ENCODE measurements around the gene VPS13A. TPM values are rescaled to one million over a fixed set of nuclear protein-coding genes. Genes with fewer than 3 reads are reported as not detected.

The VPS13A gene
- total and polyA plus RNA-seq, 5 experiments from 2014 or later = 2.9 to 46.7 (median 4.9) TPM

DNA sequence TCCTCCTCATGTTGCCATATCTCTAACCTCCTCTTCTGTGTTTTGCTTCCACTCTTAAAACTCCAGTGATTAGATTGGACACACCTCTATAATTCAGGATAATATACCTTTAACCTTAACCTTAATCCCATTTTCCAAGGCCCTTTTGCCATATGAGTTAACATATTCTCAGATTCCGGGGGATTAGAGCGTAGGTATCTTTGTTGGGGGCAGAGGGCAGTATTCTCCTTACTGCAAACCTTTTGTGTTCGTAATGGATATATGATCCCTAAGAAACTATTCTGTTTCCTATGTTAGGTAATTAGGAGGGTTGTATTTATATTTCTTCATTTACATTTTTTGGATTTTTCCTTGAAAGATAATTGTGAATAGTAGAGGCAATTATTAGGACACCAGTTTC is 99.5 kb downstream of the VPS13A start:
- no peak for ATAC-seq
- H3K36me3 Mint-ChIP-seq = peaks cover 0 to 51% (median 22%) of the 10 kb centered on the region in 3 donors
- peaks cover 0 to 2% (median 0%) of the 10 kb centered on the region in 4 donors for H3K4me1 Mint-ChIP-seq
- no peak for DNase-seq
- H3K9me3 Mint-ChIP-seq = no peaks in the 10 kb centered on the region
- POLR2A ChIA-PET = no interaction called here
- H3K4me3 Mint-ChIP-seq = no peak overlapping the region
- H3K27me3 Mint-ChIP-seq = no peaks in the 10 kb centered on the region
- H3K27ac Mint-ChIP-seq = no peak overlapping the region

DNA sequence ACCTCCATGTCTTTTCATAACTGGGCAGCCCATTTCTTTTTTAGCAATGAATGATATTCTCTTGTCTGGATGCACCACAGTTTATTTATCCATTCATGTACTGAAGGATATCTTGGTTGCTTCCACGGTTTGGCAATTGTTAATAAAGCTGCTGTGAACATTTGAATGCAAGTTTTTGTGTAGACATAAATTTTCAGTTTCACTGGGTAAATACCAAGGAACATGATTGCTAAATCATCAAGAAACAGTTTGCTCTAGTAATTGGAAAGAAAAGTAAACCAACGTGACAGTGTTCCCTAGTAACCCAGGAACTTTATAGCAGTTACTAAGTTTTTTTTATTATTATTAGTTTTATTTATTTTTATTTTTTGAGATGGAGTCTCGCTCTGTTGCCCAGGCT is 100.4 kb downstream of the VPS13A start:
- no peaks in the 10 kb centered on the region for H3K27me3 Mint-ChIP-seq
- H3K4me3 Mint-ChIP-seq = no peak overlapping the region
- H3K9me3 Mint-ChIP-seq = no peaks in the 10 kb centered on the region
- H3K36me3 Mint-ChIP-seq = peaks cover 0 to 56% (median 23%) of the 10 kb centered on the region in 3 donors
- no peak for ATAC-seq
- POLR2A ChIA-PET = no interaction called here
- no peak for DNase-seq
- peaks cover 0 to 2% (median 0%) of the 10 kb centered on the region in 4 donors for H3K4me1 Mint-ChIP-seq
- no peak overlapping the region for H3K27ac Mint-ChIP-seq

DNA sequence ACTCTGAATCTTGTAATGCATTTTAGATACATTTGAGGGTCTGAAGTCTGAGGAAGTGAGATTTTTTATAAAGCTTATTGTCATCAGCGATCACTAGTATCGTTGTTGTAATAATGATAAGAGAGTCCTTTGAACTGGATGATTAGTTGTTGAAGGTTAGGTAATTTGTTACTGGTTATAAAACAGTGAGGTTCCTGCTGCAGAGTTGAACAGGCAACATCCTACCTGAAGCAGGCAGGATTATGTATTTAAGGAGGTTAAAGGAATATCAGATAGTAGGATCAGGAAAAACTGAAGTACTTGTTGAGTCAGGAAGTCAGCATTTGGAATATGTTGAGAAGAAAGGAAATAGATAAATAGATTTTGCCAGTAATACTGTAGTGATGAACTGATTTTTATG is 106.7 kb downstream of the VPS13A start:
- POLR2A ChIA-PET = interaction anchor here (0.7 kb wide), 1 partner anchor 770 kb away, joined by 5 read pairs; no protein-coding TSS in a partner anchor

DNA sequence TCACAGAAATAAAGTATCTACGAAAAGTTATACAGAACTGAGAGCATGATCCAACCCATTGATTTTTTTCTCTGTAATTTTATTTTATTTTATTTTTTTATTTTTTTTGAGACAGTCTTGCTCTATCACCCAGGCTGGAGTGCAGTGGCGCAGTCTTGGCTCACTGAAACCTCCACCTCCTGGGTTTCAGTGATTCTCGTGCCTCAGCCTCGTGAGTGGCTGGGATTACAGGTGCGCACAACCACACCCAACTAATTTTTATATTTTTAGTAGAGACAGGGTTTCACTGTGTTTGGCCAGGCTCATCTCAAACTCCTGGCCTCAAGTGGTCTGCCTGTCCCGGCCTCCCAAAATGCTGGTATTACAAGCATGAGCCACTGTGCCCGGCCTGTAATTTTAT is 107.3 kb downstream of the VPS13A start:
- H3K36me3 Mint-ChIP-seq = peaks cover 46 to 69% (median 47%) of the 10 kb centered on the region in 3 donors
- POLR2A ChIA-PET = no interaction called here
- no peak for ATAC-seq

More for the DNA sequence above, 106.7 kb downstream of the VPS13A start:
- DNase-seq (no peak), ATAC-seq (no peak)
- peaks cover 41 to 73% (median 47%) of the 10 kb centered on the region in 3 donors for H3K36me3 Mint-ChIP-seq
- no peak overlapping the region for H3K4me3 Mint-ChIP-seq
- H3K27me3 Mint-ChIP-seq = no peaks in the 10 kb centered on the region
- H3K27ac Mint-ChIP-seq = no peak overlapping the region
- H3K9me3 Mint-ChIP-seq = peaks cover 7 to 25% (median 14%) of the 10 kb centered on the region in 9 donors
- peaks cover 0 to 5% (median 0%) of the 10 kb centered on the region in 4 donors for H3K4me1 Mint-ChIP-seq

DNA sequence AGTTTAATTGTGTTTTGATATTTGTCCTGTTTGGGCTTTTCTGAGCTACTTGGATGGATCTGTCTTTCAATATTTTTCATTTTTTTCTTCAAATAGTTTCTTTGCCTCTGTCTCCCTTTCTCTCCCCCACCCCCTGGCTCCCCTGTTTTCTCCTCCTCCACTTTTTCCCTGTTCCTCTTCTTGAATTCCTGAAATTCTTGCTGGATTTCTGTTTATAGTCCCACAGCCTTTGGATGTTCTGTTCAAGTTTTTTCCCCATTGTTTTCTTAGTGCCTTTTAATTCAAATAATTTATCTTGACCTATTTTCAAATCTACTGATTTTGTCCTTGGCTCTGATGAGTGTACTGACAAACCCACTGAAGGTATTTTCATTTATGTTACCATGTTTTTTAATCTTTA is 113.0 kb downstream of the VPS13A start:
- H3K36me3 Mint-ChIP-seq = peaks cover 46 to 71% (median 60%) of the 10 kb centered on the region in 3 donors
- no peak overlapping the region for H3K4me3 Mint-ChIP-seq
- H3K4me1 Mint-ChIP-seq = peaks cover 0 to 12% (median 4%) of the 10 kb centered on the region in 4 donors
- H3K27ac Mint-ChIP-seq = peak overlapping the region in 1 of 10 donors; percentile 51
- ATAC-seq = no peak
- H3K9me3 Mint-ChIP-seq = peaks cover 8 to 29% (median 16%) of the 10 kb centered on the region in 9 donors
- POLR2A ChIA-PET = no interaction called here
- DNase-seq = no peak
- H3K27me3 Mint-ChIP-seq = no peaks in the 10 kb centered on the region

More for the DNA sequence above, 107.3 kb downstream of the VPS13A start:
- DNase-seq = no peak
- Mint-ChIP-seq H3K9me3 (peaks cover 8 to 29% (median 16%) of the 10 kb centered on the region in 9 donors), H3K4me1 (peaks cover 0 to 3% (median 0%) of the 10 kb centered on the region in 4 donors), H3K27me3 (no peaks in the 10 kb centered on the region), H3K27ac (no peak overlapping the region), H3K4me3 (no peak overlapping the region)

DNA sequence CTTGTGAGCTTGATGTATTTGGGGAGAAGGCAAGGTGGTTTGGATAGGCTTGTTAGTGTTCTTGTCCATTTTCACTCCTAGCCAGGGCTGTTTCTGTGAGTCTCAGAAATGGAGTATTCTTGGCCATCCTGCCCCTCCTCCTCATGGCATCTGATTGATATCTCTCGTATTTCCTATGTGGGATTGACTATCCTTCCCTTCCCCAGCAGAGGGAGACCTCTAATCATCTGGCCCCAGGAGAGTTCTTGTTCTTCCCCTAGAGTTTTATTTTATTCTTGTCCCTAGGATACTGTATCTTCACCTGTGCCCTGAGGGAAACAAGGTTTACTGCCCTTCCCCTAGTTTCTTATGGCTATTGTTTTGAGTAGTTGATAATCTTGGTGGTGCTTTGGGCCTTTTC is 114.4 kb downstream of the VPS13A start:
- POLR2A ChIA-PET = no interaction called here
- ATAC-seq = no peak
- H3K27me3 Mint-ChIP-seq = no peaks in the 10 kb centered on the region
- H3K9me3 Mint-ChIP-seq = peaks cover 8 to 25% (median 16%) of the 10 kb centered on the region in 9 donors
- H3K27ac Mint-ChIP-seq = peak overlapping the region in 1 of 10 donors; percentile 18
- no peak overlapping the region for H3K4me3 Mint-ChIP-seq
- H3K36me3 Mint-ChIP-seq = peaks cover 34 to 57% (median 47%) of the 10 kb centered on the region in 3 donors
- DNase-seq = no peak
- H3K4me1 Mint-ChIP-seq = peaks cover 0 to 12% (median 4%) of the 10 kb centered on the region in 4 donors

DNA sequence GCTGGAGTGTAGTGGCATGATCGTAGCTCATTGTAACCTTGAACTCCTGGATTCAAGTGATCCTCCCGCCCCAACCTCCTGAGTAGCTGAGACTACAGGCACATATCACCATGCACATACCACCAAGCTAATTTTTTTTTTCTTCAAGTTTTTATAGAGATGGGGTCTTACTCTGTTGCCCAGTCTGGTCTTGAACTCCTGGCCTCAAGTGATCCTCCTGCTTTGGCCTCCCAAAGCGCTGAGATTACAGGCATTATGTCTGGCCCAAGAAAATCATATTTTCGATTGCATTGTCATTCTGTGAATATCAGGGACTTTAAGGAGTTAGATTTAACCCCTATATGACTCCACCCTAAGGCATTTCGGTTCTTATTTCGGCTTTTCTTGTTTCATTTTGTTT is 116.6 kb downstream of the VPS13A start:
- H3K4me1 Mint-ChIP-seq = peaks cover 0 to 12% (median 2%) of the 10 kb centered on the region in 4 donors
- H3K27ac Mint-ChIP-seq = no peak overlapping the region
- POLR2A ChIA-PET = no interaction called here
- H3K4me3 Mint-ChIP-seq = no peak overlapping the region
- ATAC-seq (no peak), DNase-seq (no peak)
- peaks cover 0 to 5% (median 2%) of the 10 kb centered on the region in 9 donors for H3K9me3 Mint-ChIP-seq
- H3K36me3 Mint-ChIP-seq = peaks cover 18 to 40% (median 27%) of the 10 kb centered on the region in 3 donors
- H3K27me3 Mint-ChIP-seq = no peaks in the 10 kb centered on the region

DNA sequence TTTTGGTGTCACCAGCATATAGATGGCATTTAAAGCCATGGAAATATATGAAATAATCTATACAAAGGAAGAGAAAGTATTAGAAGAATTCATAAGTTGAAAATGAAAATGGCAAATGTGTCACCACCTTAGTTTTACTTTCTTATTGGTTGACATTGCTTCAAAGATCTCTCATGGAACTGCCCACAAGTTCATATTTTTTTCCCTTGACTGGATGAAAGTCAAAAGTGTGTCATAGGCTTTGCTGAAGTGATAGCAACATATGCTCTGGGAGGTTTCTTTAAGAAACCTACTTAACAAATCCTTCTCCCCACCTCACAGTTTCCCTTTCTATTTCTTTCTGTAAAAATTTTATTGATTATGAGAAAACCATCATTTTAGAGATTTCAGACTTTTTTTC is 127.2 kb downstream of the VPS13A start:
- POLR2A ChIA-PET = no interaction called here
- peaks cover 13 to 37% (median 26%) of the 10 kb centered on the region in 3 donors for H3K36me3 Mint-ChIP-seq
- ATAC-seq = no peak

DNA sequence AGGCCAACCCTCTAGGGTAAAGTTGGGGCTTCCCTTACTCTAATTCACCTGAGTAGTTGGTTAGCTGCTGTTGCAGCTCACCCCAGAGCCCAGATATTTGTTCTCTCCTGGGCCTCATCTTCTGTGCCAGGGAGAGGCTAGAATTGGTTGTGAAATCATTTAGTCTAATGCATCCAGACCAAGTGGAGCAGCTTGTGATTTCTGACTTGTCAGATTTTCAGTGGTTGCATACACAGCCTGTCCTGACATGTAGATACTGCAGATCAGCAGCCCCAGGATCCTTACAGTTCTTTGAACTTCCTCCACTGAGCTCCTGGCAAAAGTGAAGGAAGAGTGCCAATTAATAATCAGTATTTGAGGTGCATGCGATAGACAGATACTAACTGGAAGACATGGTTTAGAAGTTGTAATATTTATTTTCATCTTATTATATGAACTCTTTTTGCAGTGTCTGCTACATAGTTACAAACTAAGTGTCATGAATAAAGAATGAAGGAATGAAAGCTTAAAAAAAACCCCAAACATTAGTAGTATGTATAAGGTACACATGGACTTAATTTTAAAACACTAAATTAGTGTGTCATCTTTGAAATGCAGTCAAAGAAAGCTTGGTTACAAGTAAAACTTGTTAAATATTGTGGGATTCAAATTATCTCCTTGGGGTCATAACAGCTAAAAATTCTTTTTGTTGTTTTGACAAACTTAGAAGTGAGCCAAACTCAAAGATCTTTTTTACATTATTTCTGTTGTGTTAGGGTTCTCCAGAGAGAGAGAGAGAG is 128.5 kb downstream of the VPS13A start:
- no peak overlapping the region for H3K4me3 Mint-ChIP-seq
- H3K4me1 Mint-ChIP-seq = no peaks in the 10 kb centered on the region
- H3K27me3 Mint-ChIP-seq = no peaks in the 10 kb centered on the region
- DNase-seq = no peak
- peak overlapping the region in 1 of 10 donors; percentile 61 for H3K27ac Mint-ChIP-seq
- H3K9me3 Mint-ChIP-seq = no peaks in the 10 kb centered on the region
- POLR2A ChIA-PET = no interaction called here
- peaks cover 18 to 48% (median 32%) of the 10 kb centered on the region in 3 donors for H3K36me3 Mint-ChIP-seq
- ATAC-seq = no peak

More for the DNA sequence above, 127.2 kb downstream of the VPS13A start:
- DNase-seq = no peak
- Mint-ChIP-seq H3K9me3 (peaks cover 0 to 2% (median 0%) of the 10 kb centered on the region in 9 donors), H3K27ac (no peak overlapping the region), H3K4me1 (peaks cover 0 to 1% (median 0%) of the 10 kb centered on the region in 4 donors), H3K27me3 (no peaks in the 10 kb centered on the region), H3K4me3 (no peak overlapping the region)

DNA sequence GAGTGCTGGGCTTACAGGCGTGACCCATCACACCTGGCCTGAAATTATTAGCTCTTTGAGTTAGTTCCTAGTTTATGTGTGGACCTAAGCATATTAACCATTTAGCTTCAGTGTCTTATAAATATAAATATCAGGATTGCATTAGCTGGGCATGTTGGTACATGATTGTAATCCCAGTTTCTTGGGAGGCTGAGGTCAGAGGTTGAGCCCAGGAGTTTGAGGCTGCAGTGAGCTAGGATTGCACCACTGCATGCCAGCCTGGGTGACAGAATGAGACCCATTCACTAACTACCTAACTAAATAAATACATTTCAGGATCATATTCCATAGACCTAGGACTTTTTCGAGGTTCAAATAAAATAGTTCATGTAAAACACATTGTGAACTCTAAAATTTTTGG is 129.8 kb downstream of the VPS13A start:
- POLR2A ChIA-PET = no interaction called here
- H3K36me3 Mint-ChIP-seq = peaks cover 18 to 56% (median 39%) of the 10 kb centered on the region in 3 donors
- no peaks in the 10 kb centered on the region for H3K9me3 Mint-ChIP-seq
- no peaks in the 10 kb centered on the region for H3K4me1 Mint-ChIP-seq
- no peak for DNase-seq
- H3K27ac Mint-ChIP-seq = no peak overlapping the region
- H3K4me3 Mint-ChIP-seq = no peak overlapping the region
- ATAC-seq = no peak
- no peaks in the 10 kb centered on the region for H3K27me3 Mint-ChIP-seq

DNA sequence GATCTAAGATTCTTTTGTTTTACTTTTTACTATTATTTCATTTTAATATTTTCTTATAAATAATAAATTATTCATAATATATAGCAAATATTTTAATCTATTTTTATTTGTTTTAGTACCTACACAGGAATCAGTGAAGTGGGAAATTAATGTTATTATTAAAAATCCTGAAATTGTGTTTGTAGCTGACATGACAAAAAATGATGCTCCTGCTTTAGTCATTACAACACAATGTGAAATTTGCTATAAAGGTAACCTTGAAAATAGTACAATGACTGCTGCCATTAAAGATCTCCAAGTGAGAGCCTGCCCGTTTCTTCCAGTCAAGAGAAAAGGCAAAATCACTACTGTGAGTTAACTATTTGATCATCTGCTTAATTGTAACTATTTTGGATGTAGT is 138.7 kb downstream of the VPS13A start:
- ATAC-seq (no peak), DNase-seq (no peak)
- POLR2A ChIA-PET = no interaction called here
- peaks cover 7 to 65% (median 33%) of the 10 kb centered on the region in 3 donors for H3K36me3 Mint-ChIP-seq
- no peak overlapping the region for H3K27ac Mint-ChIP-seq
- no peak overlapping the region for H3K4me3 Mint-ChIP-seq
- no peaks in the 10 kb centered on the region for H3K27me3 Mint-ChIP-seq
- H3K4me1 Mint-ChIP-seq = no peaks in the 10 kb centered on the region
- no peaks in the 10 kb centered on the region for H3K9me3 Mint-ChIP-seq

DNA sequence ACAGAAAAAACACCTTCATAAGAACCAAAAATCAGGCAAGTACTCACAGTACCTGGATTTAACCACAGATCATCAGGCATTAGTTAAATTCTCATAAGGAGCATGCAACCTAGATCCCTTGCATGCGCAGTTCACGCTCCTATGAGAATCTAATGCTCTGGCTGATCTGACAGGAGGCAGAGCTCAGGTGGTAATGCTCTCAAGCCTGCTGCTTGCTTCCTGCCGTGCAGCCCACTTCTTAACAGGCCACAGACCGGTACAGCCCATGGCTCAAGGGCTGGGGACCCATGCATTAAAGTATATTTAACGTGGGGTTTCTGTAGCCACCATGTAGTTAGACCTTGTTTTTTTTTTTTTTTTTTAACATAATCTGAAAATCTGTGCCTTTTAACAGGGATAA is 147.7 kb downstream of the VPS13A start:
- Mint-ChIP-seq H3K27me3 (no peaks in the 10 kb centered on the region), H3K27ac (no peak overlapping the region), H3K9me3 (no peaks in the 10 kb centered on the region), H3K4me3 (no peak overlapping the region), H3K36me3 (peaks cover 10 to 76% (median 51%) of the 10 kb centered on the region in 3 donors), H3K4me1 (peaks cover 0 to 3% (median 0%) of the 10 kb centered on the region in 4 donors)
- POLR2A ChIA-PET = no interaction called here
- ATAC-seq = no peak
- no peak for DNase-seq

DNA sequence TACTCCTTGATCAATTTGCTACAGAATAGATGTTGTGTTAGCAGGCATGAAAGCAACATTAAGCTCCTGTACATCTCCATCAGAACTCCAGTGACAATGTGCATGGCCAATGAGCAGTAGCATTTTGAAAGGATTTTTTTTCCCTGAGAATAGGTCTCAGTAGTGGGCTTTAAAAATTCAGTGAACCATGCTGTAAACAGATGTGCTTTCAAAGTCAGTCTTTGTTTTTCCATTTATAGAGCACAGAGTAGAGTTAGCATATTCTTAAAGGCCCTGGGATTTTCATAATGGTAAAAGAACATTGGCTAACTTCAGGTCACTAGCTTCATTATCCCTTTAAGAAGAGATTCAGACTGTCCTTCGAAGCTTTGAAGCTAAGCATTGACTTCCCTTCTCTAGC is 150.8 kb downstream of the VPS13A start:
- DNase-seq (no peak), ATAC-seq (no peak)
- Mint-ChIP-seq H3K4me3 (no peak overlapping the region), H3K36me3 (peaks cover 7 to 57% (median 47%) of the 10 kb centered on the region in 3 donors), H3K9me3 (no peaks in the 10 kb centered on the region), H3K4me1 (peaks cover 0 to 3% (median 0%) of the 10 kb centered on the region in 4 donors), H3K27ac (no peak overlapping the region), H3K27me3 (no peaks in the 10 kb centered on the region)
- POLR2A ChIA-PET = no interaction called here

All from naive thymus-derived CD8-positive, alpha-beta T cell (primary cell).